Amniotic epithelial cell (primary cell): ENCODE results near the gene GFPT1.
"Not testable (repeated sequence)": the region's sequence is repeated elsewhere in the genome, so short reads cannot be mapped to it uniquely, and the experiment has no call there.

ENCODE experiments used
- DNase-seq: peaks from one replicate; pipeline ENCODE4 v3.0.0-alpha.2; 2010; ENCODE audit warnings: low read depth

Gene GFPT1

GRCh38 chr2:69383176-69383812 lies 3.7 kb downstream of the GFPT1 start:
- no peak for DNase-seq

DNA sequence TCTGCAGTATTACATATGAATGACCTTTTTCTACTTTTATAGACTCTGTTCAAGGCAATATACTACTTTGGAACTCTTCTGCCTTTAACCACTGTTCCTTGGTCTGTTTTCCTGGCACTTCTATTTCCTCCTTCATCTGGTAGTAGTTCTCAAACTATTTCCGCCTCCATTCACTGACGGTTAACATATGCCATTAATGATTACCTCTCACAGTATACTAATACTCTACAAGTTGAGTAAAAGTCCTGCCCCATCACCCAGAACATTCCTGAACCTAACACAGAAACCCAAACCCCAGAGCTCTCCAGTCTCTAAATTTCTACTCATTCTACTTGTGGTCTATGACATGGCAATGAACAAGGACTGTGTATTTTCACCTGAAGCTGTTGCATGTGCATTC lies 4.5 kb downstream of the GFPT1 start:
- DNase-seq, result no peak

- peak; percentile 55 for DNase-seq
Observed at GRCh38 chr2:69381337-69381737, 5.7 kb downstream of the GFPT1 start.

GRCh38 chr2:69380072-69380917 lies 6.7 kb downstream of the GFPT1 start:
- DNase-seq, result no peak

GRCh38 chr2:69376403-69376802 lies 10.6 kb downstream of the GFPT1 start:
- DNase-seq, result no peak

DNA sequence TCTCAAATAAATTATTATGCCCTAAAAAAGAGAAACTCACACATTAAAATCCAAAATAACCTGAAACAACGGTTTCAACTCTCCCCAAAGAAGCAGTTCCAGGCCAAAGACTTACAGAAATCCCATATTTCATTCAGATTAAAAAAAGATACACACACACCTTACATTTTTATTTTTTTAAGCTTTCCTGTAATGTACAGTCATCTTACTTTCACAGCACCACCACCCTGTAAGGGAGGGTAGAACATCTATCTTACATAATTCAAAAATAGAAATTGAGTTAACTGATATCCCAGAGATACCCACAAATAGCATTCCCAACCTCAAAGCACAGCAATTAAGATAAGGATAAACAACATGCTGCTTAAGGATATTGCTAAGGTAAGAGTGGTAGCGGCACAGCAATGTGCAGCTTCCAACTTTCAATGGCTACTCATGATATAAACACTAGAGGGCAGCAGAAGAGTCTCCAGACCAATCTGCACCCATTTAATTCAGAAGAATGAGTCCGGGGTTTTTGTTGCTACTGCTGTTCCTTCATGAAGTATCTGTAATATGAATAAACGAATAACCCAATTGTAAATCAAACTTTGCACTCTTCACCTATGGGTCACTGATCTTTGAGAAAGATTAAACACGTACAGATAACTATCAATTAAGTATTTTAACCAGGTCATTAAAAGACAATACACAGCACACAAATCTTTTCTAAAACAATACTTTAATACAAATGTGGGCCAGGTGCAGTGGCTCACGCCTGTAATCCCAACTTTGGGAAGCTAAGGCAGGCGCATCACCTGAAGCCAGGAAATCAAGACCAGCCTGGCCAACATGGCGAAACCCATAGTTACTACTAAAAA lies 11.3 kb downstream of the GFPT1 start:
- peak; percentile 89 for DNase-seq

GRCh38 chr2:69372767-69373166 lies 14.3 kb downstream of the GFPT1 start:
- no peak for DNase-seq

DNA sequence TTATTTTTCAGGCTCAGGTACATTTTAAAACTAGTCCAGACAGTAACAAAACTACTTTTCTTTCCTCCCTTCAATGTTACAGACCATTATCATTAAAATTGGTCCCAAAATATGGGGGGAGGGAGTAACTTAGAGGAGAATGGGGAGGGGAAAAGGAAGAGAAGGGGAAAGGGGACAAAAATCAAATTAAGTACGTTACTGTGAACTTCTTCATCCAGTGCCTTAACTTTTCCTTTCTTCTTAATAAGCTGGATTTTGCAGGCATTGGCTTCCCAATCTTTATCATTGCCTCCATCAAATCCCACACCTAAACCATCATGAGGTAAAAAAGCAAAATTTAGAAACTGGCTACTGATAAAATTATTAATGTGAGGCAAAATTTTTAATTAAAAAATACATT lies 17.2 kb downstream of the GFPT1 start:
- DNase-seq, result no peak

GRCh38 chr2:69368588-69368987 lies 18.4 kb downstream of the GFPT1 start:
- DNase-seq, result peak; percentile 32

DNA sequence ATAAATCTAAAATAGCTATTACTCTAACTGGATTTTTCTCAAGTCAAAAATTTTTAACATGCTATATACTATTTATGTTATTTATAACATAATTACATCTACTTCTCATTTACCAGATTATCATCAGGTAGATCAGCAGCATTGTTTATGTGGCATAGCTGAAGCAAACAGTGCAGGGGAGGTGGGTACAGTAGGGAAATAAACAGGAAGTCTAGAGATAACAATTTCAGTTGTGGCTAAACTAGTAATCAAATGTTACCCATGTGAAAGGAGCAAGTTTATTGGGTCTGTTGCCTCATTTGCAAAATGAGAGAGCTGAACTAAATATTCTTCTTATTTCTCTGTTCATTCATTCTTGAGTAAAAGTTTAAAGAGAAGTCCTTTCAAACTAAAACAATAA lies 27.7 kb downstream of the GFPT1 start:
- no peak for DNase-seq

DNA sequence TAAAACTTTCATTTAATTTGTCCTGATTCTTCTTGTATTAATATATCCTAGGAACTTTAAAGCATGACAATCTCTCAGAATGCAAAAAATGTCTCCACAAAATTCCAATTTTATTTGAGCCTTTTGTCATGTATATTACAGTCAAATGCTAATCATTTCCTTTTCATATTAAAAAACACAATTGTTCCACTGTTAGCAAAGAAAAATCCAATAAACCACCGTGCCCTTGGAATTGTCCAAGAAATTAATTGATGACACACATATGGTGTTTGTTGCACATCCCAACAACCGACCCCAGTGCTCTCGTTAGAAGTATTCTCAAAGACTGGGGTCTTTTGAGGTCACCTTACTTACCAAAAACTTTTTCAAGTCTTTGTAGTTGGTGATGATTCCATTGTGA lies 28.1 kb downstream of the GFPT1 start:
- no peak for DNase-seq

GRCh38 chr2:69356471-69356870 lies 30.6 kb downstream of the GFPT1 start:
- DNase-seq, result no peak

GRCh38 chr2:69354976-69355375 lies 32.1 kb downstream of the GFPT1 start:
- not testable (repeated sequence) for DNase-seq

- DNase-seq, result no peak
Observed at GRCh38 chr2:69353360-69353759, 33.7 kb downstream of the GFPT1 start.

GRCh38 chr2:69348781-69349180 lies 38.2 kb downstream of the GFPT1 start:
- no peak for DNase-seq

GRCh38 chr2:69345434-69345833 lies 41.6 kb downstream of the GFPT1 start:
- peak; percentile 63 for DNase-seq

DNA sequence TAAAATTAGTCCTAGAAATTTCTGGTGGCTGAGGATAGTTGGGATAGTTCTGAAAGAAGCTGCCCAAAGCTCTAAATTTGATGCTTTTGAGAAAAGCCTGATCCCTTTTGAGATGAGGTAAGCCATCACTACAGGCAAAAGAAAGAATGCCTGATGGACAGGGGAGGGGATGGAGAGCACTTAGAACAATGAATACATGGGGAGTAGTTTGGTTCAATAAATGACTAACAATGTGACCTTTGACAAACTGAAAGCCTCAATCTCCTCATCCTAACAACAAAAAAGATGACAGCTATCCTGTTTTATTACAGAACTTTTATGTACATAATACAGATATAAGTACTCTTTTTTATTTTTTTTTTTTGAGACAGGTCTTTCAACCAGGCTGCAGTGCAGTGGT lies 42.7 kb downstream of the GFPT1 start:
- no peak for DNase-seq

DNA sequence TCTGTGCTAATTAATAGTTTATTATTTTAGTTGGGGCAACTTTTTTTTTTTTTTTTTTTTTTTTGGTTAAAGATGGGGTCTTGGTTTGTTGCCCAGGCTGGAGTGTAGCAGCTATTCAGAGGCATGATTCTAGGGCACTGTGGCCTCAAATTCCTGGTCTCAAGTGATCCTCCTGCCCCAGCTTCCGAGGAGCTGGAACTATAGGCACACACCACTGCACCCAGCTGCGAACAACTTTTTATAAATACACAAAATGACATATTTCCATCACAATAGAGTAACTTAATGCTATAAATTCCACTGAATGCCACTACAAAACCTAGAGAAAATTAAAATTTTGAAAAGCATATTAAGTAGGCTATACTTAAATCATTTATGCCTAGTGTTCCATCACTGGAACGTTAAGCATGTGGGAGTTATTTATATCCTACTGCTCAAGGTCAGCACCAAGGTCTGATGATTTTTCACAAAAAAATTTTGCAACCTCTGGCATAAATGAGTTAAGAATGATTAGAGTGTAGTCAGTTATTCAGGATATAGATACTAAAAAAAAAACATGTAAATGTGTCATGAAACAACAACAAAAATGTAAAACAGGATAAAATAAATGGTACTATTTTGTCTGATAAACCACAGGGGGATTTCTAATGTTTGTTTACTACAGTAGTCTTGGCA lies 46.8 kb downstream of the GFPT1 start:
- DNase-seq, result peak; percentile 81

DNA sequence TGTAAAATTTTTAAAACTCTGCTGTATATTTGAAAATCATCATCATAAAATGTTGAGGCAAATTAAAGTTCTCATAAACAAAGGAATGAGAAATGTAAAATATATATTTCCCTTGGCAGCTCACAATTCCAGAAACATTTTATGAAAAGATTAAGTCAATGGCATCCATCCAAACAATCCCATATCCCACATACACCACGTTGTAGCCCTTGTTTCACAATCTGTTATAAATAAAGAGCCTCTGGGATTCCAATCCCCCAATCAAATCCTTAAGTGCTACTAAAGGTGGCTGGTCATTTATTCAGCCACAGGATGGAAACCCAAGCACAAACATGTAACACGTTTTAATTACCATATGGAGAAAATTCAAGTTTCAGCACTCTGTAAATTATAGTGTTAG lies 51.7 kb downstream of the GFPT1 start:
- DNase-seq, result peak; percentile 45

DNA sequence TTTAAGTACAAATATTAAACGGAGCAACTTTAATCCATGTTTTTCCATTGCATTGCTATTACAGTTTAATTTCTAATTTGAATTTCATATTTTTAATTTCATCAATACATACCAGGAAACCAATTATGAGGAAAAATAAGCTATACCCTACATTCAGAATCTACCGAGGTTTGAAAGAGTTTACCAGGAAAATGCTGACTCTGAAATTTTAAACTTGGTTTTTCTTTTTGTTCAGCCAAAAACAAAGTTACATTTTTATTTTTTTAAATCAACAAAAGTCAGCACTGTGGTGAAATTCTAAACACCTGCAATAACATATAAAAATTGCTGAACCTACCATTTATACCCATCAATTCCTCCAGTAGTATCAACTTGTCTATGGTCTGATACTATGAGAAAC lies 53.7 kb downstream of the GFPT1 start:
- DNase-seq, result no peak

DNA sequence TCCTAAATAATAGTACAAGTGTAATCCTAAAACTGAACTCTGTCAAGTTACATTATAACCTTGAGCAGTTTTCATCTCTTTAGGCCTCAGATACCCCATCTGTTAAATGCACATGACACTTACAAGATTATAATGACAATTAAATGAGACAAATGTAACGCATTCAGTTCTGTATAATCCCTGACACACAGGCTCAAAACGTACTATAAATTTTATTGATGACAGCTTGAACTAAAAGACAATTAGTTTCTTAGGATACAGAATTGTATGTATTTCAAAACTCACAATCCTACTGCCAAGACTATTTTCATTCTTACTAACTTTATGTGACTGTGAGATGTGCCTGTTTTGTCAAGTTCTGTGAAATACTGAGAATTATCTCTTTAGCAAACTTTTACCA lies 56.2 kb downstream of the GFPT1 start:
- DNase-seq, result no peak

GRCh38 chr2:69322631-69323030 lies 64.4 kb downstream of the GFPT1 start:
- DNase-seq, result no peak
